GM18909 (cell line): ENCODE measurements around the gene ZNF330.

Experiments used
- ATAC-seq: cut with Tn5 transposase; IDR thresholded peaks from one replicate; pipeline ENCODE4 v1.9.1; 2021; ENCODE audit warnings: mild to moderate bottlenecking; ENCODE audit not compliant: unreplicated experiment, poor library complexity

Gene ZNF330

DNA sequence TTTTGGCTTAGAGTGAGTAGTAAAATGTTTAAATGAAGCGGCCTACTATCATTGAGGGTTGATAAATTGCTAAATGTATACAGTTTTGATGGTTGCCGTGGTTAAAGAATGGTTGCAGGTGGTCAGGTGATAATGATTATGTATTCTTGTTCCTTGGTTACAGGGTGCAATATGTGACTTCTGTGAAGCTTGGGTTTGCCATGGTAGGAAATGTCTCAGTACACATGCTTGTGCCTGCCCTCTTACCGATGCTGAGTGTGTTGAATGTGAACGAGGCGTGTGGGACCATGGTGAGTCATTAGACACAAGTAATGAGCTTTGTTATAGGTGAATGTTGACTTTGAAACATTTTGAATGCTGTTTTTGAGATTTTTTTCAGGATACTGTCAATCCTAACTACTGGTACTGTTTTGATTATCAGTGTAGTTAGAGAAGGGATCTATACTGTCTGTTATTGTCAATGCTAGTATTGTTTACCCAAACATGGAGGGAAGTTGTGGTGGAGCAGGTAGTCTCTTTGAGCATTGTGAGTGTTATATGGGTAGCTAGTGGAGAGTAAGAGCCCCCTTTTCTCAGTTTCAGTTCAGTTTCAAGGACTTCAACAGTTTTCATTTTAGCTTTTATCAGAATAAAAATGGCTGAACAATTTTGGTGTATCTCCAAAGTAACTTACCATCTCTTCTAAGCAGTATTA lies 8.9 kb downstream of the ZNF330 start:
- ATAC-seq = peak; percentile 76

DNA sequence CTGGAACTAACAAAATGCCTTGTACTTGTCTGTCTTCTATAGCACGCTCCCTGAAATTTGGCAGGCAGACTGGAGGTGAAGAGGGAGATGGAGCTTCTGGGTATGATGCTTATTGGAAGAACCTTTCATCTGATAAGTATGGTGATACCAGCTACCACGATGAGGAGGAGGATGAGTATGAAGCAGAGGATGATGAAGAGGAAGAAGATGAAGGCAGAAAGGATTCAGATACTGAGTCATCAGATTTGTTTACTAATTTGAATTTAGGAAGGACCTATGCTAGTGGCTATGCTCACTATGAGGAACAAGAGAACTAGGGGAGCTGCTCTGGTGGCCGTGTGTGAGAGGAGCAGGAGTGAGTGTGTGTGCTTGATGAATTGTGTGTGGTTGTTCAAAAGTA lies 13.0 kb downstream of the ZNF330 start:
- no peak for ATAC-seq

DNA sequence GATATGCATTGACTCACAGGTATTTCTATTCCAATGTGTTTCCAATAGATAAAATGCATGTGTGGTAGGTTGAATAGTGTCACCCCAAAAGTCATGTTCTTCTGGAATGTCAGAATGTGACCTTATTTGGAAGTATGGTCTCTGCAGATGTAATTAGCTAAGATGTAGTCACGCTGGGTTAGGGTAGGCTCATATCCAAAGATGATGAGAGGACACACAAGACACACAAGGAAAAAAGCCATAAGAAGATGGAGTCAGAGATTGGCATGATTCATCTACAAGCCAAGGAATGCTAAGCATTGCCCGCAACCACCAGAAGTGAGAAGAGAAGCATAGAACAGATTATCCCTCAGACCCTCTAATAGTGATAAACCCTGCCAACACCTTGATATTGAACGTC lies 17.5 kb downstream of the ZNF330 start:
- no peak for ATAC-seq

DNA sequence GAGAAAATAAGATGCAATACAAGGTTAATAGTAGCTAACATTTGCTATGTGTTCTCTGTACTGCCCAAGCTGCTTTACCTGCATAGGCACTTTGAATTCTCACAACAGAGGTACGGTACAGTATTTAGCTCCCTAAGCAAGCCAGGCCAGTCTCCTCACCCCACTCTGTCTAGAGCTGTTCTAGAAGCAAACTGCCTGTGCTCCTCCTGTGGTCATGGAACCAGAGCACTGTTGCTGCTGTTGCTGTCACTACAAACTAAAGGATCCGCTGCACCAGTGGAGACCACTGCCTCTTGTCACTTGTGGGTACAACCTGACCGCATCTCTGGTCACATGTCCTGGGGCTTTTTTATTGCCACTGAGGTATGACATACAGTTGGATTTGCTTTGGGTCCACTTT lies 19.6 kb downstream of the ZNF330 start:
- no peak for ATAC-seq

- ATAC-seq = no peak
Measured at GRCh38 chr4:141240671-141241070, 20.0 kb downstream of the ZNF330 start.

DNA sequence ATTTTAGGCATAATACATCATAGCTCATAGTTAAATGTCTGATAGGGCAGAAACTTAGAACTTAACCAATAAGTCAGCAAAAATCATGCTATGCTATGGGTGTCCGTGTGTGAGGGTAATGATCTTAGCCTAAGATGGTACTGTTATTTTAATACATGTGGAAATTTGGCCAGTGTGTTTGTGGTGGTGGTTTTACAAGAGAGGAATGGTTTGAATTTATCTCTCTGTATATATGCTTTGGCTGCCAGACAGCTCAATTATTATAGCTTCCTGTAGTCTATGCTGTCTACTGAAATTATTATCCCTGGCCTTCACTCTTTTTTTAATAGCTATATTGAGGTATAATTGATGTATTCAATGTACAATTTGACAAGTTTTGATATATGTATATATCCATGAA lies 21.3 kb downstream of the ZNF330 start:
- ATAC-seq = no peak

DNA sequence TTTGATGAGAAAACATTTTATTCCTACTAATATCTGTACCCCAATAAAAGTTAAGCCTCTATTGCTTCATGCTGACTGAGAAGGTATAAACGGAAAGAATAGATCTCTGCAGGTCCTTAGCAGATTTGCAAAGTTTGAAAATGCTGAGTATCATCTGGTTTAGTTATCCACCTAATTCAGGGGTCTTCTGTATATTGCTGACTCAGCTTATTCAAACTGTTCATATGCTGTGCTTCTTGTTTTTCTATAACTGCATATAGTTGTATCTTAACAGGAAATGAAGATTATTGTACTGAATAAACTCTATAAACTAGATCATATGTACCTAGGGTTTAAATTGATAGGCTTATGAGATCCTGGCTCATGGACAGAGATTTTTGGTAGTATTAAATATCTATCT lies 23.7 kb downstream of the ZNF330 start:
- no peak for ATAC-seq

DNA sequence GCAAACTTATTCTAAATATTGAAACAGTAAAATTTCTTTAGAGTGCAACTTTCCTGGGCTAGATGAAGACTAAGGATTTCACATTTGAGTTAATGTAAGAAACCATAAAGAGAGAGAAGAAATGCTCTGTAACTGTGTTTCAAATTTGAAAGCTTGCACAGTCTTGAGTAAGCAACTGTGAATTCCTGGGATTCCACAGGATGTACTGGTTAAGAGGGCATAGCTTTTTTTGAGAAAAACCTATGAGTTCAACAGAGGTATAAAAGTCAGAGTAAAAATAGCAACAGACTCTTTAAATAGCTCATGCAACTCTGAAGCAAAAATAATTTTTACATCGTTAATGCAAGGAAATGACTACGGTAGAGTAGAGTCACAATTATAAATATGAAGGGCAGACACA lies 25.5 kb downstream of the ZNF330 start:
- ATAC-seq = no peak

DNA sequence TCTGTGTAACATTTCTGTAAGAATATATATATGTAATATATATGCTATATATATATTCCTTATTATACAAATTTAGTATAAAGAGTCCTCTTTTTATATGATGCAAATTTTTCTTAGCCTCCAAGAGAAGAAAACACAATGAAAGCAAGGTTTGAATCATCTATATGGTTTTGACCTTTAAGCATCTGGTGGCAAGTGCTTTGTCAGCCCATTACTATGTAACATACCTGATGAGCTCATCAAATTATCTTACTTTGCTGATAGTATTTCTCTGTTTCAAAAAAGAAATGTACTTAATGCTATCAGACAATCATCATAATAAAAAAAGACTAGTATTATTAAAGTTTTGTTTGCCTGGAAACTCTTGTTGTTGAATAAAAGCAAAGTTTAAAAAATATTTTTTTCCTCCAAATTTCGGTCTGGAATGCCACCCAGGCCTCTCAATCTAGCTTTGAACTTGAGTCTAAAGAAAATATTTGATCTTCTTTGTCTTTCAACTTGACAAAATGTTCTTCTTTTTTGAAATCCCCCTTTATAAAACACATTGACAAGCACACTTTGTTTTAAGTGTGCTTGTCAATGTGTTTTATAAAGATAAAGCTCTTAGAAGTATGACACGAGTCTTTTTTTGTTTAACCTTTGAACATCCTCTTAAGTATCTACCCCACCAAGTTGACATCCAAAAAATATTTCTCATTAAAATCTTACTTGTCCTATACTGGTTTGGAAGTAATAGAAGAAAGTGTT lies 26.2 kb downstream of the ZNF330 start:
- ATAC-seq = no peak

- ATAC-seq = no peak
Measured at GRCh38 chr4:141247430-141247780, 26.7 kb downstream of the ZNF330 start.

- no peak for ATAC-seq
Measured at GRCh38 chr4:141248029-141248428, 27.3 kb downstream of the ZNF330 start.

DNA sequence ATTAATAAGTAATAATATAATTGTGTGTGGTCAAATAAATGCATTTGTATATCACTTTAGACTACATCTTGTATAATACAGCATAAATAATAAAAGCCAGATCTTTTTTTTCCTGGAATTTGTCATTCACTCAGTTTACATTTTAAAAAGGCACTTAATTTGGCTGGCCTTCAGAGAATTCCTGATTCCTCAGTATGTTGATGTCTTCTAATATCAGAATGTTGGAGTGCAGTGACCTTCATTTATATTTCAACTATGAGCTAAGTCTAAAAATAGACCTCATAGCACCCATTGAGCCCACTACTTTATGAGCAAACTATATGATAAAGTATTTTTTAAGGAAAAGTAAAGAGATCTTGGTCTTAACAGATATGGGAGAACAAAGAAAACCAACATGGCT lies 27.8 kb downstream of the ZNF330 start:
- ATAC-seq = no peak

- no peak for ATAC-seq
Measured at GRCh38 chr4:141254326-141254725, 33.6 kb downstream of the ZNF330 start.

GRCh38 chr4:141255016-141255415 lies 34.3 kb downstream of the ZNF330 start:
- ATAC-seq = no peak

DNA sequence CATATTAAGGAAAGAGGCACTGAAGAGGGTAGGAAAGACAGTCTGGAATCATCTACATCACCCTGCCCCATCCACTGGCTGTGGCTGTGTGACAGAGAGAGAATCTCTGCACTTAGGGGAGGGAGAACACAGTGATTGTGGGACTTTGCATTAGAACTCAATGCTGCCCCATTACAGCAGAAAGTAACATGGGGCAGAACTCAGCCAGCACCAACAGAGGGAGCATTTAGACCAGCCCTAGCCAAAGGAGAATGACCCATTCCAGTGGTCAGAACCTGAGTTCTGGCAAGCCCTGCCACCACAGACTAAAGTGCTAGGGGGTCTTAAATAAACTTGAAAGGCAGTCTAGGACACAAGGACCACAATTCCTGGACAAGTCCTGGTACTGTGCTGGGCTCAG lies 37.9 kb downstream of the ZNF330 start:
- no peak for ATAC-seq

DNA sequence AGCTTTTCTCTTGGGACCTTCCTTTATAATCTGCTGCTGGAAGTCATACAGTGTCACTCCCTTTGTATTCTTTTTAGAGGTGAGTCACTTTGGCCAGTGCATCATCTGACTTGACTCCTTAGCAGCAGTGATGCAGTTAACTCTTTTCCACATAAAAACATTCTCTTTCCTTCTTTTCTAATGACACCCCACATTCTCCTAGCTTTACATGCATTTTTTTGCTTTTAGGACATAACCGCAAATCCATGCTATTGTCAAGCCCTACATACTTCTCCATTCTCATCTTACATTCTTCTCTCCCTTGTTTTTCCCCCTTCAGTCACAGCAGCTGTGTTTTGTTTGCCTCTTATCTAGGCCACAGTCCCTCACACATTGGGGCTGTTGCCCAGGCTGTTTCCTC lies 55.1 kb downstream of the ZNF330 start:
- ATAC-seq = no peak

DNA sequence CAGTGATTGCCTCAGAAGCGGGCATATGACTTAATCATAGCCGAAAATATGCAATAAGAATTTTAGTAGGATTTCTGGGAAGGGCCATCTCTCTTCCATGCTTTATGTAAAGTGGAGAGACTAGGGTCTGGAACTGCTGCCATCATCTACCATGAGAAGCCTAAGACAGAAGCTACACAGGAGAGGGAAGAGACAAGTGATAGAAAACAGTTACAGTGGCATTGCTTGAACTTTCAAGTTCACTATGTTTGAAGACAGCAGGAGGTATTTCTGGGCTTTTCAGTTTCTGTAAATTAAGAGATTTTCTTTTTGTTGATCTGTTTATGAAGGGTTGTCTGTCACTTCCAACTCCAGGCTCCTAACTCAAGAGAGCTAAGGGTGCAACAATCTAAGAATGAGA lies 62.5 kb downstream of the ZNF330 start:
- ATAC-seq = no peak

DNA sequence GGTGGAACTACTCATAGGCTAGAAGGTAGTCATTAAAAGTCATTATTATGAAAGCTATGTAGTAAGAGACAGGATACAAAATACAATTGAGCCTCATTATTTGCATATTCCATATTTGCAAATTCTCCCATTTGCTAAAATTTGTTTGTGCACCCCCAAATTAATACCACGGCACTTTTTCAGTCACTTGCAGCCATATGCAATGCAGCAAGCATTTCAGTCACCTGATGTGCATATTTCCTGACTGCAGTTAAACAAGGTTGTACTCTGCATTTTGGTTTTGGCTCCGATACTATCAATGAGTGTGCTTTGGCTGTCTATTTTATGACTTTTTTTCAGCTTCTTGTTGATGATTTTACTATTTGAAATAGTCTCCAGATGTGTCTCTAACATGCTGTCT lies 62.9 kb downstream of the ZNF330 start:
- no peak for ATAC-seq
